ENCODE results near the gene RAB6B.
A peak's percentile ranks its signal among the peaks of the same experiment; 100 is the strongest.

Gene RAB6B

GRCh38 chr3:133834621-133835417, 60.9 kb downstream of the RAB6B start:
- DNase-seq: no peak

DNA sequence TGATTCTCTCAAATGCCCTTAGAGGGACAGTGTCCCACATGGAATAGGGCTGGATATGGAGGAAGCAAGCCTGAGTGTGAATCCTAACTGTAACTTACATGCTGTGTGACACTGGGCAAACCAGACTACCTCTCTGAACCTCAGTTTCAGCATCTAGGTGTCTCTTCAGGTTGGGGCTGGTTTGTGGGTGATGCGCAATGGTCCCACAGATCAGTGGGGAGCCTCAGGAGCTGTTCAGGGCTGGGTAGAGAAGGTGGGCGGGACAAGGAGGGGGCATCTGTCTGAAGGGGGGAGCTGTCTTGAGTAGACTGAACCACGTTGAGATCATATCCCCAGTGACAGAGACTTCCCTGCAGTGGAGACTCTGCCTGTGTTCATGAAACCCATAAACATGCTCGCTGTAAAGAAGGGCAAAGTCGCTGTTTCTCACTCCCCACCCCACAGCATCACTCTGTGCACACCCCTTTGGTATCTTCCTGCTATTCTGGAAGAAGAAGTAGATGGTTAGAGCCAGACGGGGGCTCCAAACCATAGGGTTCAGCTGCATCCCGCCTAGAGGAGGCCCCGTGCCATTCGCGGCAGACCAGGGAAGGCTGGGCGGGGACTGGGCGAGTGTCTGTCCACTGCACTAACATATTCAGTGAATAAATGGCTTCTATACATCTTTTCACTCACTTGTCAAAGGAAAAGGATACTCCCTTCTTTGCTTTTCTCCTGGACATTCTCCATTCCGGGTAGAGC, 61.6 kb downstream of the RAB6B start:
- no peak for DNase-seq

GRCh38 chr3:133833267-133833666, 62.4 kb downstream of the RAB6B start:
- no peak for DNase-seq

GRCh38 chr3:133832802-133833144, 62.9 kb downstream of the RAB6B start:
- no peak for DNase-seq

- no peak for DNase-seq
Measured at GRCh38 chr3:133831966-133832801, 63.5 kb downstream of the RAB6B start.

GRCh38 chr3:133830071-133830470, 65.6 kb downstream of the RAB6B start:
- no peak for DNase-seq

DNA sequence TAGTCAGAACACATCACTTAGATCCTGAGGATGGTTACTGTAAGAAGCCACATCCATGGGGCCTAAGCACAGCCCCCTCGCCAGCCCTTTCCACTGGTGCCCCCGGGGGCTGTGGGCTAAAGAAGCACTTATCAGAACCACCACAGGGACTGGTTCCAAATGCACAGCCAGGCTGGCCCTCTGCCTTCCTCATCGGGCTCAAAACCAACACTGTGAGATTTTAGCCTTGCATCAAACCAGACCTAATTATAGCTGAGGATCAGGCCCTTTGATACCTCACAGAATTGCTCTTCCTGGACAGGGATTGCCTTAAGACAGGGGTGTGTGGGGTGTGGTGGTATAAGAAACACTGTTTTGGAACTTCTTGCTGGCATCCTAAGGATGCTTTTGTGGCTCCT, 66.4 kb downstream of the RAB6B start:
- no peak for DNase-seq

- DNase-seq: no peak
Measured at GRCh38 chr3:133828576-133829309, 66.9 kb downstream of the RAB6B start.

DNA sequence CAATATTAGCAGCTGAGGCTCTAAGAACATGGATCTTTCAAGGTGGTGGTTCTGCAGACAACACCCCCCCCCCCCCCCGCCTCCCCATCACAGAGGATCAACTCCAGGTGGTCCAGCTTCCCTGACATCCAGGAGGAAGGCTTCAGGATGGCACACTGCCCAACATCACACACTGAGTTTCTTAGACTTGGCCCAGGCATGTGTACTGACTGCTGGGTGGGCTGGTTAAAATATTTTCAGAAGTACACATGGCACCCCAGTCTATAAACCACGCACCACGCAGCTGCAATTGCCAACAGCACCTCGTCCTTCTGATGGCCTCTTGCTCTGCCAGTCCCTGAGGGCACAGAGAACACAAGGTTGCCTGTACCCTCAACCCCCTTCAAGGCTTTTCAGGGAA, 68.0 kb downstream of the RAB6B start:
- no peak for DNase-seq

DNA sequence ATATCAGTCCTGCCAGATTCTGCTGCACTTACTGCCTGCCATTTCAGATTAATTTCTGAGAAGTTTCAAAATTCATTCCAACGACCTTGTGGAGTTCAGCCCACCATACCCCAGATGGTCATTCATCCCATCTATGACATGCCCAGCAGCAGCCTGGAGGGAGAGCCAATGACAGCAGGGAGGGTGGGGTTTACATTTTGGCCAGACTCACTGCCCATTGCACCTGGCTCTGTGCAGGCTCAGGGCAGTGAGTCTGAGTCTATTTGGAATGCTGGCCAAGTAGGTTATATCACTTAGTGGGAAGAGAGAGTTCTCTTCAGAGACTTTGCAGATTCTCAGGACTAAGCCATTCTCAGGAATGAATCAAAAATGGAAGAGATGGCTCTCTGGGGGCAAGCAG, 68.5 kb downstream of the RAB6B start:
- DNase-seq: no peak

DNA sequence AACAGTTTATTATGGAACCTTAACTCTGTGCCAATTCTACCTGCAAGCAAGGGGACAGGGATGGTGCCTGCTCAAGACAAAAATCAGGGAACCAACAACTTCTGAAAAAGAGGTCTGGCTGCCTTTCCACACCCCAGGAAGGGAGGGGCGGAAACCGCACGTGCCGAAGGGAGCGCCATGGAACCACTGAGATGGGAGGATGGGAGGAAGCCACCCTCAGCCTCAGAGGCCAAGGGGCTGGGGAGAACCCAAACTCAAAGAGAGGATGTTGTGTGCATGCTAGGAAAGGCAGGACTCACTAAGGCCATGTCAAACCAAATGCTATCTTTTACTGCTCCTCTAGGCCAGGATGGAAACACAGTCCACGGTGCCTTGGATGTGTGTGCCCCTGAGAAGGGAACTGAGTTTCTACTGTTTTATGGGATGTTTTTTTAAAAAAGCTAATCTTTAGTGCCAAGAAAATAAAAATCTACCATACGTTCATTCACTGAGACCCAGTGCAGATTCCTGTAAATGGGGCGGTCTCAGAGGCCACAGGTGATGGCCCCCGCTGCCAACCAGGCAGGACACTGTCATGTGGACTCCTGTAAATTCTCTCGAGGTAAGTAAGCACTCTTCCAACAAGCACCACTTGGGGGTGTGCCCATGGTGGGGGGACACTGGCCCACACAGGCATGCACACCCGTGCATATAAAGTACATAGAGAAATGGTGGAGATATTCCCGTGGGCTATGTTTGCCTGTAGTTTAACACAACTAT, 69.5 kb downstream of the RAB6B start:
- DNase-seq: no peak

DNA sequence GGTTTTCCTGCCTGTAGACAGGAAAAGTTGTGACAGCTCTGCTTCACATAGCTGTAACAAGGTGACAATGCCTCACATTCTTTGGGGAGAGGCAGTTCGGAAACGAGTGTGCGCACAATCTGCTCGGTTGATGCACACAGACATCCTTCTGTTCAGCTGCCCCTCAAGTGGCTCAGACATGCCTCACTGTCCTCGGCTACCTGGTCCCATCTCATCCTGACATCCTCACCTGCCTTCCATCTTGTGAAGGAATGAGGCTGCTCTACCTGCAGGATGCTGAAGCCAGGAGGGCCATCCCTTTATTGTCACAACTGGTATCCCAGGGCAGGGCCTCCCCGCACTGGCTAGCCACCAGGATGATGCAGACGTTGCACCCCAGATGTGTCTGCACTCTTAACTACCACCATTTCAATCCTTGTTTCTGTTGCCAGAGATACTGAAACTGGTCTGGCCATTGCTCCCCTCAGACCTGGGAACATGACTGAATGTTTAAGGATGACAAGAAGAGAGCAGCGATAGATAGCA, 70.7 kb downstream of the RAB6B start:
- DNase-seq: no peak

GRCh38 chr3:133821767-133822638, 73.7 kb downstream of the RAB6B start:
- DNase-seq: no peak

- DNase-seq: no peak
Measured at GRCh38 chr3:133820889-133821675, 74.6 kb downstream of the RAB6B start.

- DNase-seq: no peak
Measured at GRCh38 chr3:133820129-133820528, 75.6 kb downstream of the RAB6B start.

DNA sequence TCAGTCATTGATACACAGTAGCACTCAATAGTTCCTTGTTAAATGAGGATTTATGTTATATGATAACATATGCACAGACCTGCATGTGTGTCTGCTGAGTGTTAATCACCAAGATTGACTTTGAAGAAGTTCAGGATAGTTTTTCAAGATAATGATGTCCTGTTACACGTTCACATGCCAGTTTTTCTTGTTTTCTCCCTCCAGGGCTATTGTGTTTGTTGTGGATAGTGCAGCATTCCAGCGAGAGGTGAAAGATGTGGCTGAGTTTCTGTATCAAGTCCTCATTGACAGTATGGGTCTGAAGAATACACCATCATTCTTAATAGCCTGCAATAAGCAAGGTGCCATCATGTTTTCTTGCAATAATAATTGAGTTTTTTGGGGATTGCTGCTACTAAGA, 80.3 kb downstream of the RAB6B start:
- DNase-seq: no peak

GRCh38 chr3:133812872-133813271, 82.8 kb downstream of the RAB6B start:
- DNase-seq: no peak

DNA sequence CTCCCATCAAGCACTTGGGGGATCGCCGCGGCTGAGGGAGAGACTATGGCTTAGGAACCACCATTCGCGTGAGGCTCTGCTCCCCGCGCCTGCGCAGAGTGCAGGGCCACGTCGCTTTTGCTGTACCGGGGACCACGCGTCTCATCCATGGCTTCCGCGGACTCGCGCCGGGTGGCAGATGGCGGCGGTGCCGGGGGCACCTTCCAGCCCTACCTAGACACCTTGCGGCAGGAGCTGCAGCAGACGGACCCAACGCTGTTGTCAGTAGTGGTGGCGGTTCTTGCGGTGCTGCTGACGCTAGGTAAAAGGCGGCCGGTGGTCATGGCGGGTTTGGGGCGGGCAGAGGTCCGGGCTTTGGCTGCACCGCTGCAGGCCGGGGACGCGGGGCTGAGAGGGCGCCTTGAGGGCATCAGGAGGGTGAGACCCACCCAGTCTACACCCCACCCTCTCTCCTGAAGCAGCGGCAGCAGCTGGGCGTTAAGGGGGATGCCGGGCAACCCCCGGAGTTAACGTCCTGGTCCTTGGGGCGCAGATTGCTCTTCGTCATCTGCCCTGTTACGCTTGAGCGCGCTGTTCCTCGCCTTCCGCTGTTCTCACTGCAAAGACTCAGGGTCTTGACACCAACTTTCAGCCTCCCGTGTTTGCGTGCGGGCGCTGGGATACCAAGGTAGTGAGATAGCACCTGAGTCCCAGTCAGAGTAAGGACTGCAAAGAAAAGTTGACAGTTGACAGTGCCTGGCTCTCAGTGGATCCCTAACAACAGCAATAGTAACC, 89.8 kb downstream of the RAB6B start, which contains the start of gene SRPRB:
Gene SRPRB, plus strand, starts transcription at position 114 of the 774 bp plus-strand sequence. Its CDS starts 34 bp downstream, at position 148.
- DNase-seq: peak; percentile 96

- DNase-seq: no peak
Measured at GRCh38 chr3:133805384-133805701, 90.3 kb downstream of the RAB6B start.

All from CD4-positive, alpha-beta T cell treated with Interleukin-17A for 4 hours (primary cell).